Calu3 (cell line): ENCODE results near the gene PLEKHA6. TPM values are rescaled to one million over a fixed set of nuclear protein-coding genes. Genes with fewer than 3 reads are reported as not detected.

Experiments used
- BruUV-seq: library from RNA; stranded (reverse); fragments of 400-500 nt; replicated peaks from 2 replicates; lab custom pipeline; 2021; lab: Mats Ljungman, UMichigan
- CTCF ChIA-PET: fragments of 300-600 bp; sonication (Branson Sonifier 250); formaldehyde crosslinking; loops from one replicate; lab custom pipeline; 2022; ENCODE audit warnings: antibody characterized with exemption; lab: Charles Lee
- DNase-seq: peaks from one replicate; pipeline ENCODE4 v3.0.0; 2022
- H3K27ac Mint-ChIP-seq: one replicate; pipeline ENCODE4 v1.8.0; 2022; ENCODE audit warnings: mixed read lengths; ENCODE audit not compliant: unreplicated experiment
- H3K27me3 Mint-ChIP-seq: one replicate; pipeline ENCODE4 v1.8.0; 2022; ENCODE audit warnings: mixed read lengths; ENCODE audit not compliant: unreplicated experiment
- H3K36me3 Mint-ChIP-seq: one replicate; pipeline ENCODE4 v1.8.0; 2022; ENCODE audit warnings: mild to moderate bottlenecking, moderate library complexity, mixed read lengths; ENCODE audit not compliant: insufficient read depth, unreplicated experiment
- H3K4me1 Mint-ChIP-seq: one replicate; pipeline ENCODE4 v1.8.0; 2022; ENCODE audit warnings: mild to moderate bottlenecking, low read depth, mixed read lengths; ENCODE audit not compliant: unreplicated experiment
- H3K4me3 Mint-ChIP-seq: one replicate; pipeline ENCODE4 v1.8.0; 2022; ENCODE audit warnings: mild to moderate bottlenecking, low read depth, moderate library complexity, mixed read lengths; ENCODE audit not compliant: unreplicated experiment
- H3K9me3 Mint-ChIP-seq: one replicate; pipeline ENCODE4 v1.8.0; 2022; ENCODE audit warnings: low read depth, mixed read lengths; ENCODE audit not compliant: unreplicated experiment
- CTCF ChIP-seq: fragments of 200-600 bp; IDR thresholded peaks from one replicate; pipeline ENCODE4 v1.8.0; 2022; ENCODE audit warnings: antibody characterized with exemption; ENCODE audit not compliant: unreplicated experiment
- intact Hi-C: fragments of 100-400 bp; cut with micrococcal nuclease; formaldehyde crosslinking; loops from one replicate; pipeline ENCODE4 v1.10.0; 2022; ENCODE audit not compliant: unreplicated experiment
- total RNA-seq: library from RNA; stranded (reverse); gene quantifications from 2 replicates; pipeline ENCODE4 v1.2.3, GENCODE V29; 2022

PLEKHA6 gene
- total RNA-seq, 1 experiment from 2014 or later: 101 TPM

DNA sequence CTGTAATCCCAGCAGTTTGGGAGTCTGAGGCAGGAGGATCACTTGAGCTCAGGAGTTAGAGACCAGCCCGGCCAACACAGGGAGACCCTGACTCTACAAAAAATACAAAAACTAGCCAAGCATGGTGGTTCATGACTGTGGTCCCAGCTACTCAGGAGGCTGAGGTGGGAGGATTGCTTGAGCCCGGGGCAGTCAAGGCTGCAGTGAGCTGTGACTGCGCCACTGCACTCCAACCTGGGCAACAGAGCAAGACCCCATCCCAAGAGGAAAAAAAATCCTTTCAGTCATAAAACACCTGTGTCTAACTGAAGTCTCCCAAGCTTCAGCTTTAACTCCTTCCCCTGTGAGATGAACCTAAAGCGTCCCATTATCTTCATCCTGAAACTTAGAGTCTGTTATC is 112.9 kb downstream of the PLEKHA6 start:
- DNase-seq: no peak
- intact Hi-C loops: no loop called here
- H3K27ac Mint-ChIP-seq: no peak overlapping the region
- H3K4me3 Mint-ChIP-seq: no peak overlapping the region
- H3K4me1 Mint-ChIP-seq: no peaks in the 10 kb centered on the region
- no peaks in the 10 kb centered on the region for H3K27me3 Mint-ChIP-seq
- peaks cover 63% of the 10 kb centered on the region for H3K36me3 Mint-ChIP-seq
- TF ChIP-seq CTCF: no peak
- H3K9me3 Mint-ChIP-seq: no peaks in the 10 kb centered on the region
- CTCF ChIA-PET: interaction anchor here (1.3 kb wide), 1 partner anchor 117 kb away, joined by 3 read pairs; no protein-coding TSS in a partner anchor
- BruUV-seq: no TSS peak

DNA sequence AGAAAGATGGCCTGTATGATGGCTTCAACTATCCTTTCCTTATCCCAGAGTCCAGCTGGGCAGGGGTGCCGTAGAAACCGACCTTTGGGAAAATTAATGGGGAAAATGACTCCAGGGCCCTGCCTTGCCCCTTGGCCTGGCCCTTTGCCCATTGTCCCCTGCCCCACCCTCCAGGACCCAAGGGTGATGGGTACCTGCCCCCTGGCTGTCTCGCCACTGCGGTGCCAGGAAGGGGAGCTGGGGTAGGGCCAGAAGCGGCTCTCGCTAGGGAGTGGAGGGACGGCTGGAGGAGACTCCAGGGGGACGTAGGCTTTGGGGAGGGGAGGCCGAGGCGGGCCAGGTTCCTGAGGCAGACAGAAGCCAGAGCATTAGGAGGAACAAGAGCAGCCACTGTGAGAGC is 116.8 kb downstream of the PLEKHA6 start:
- H3K27me3 Mint-ChIP-seq: no peaks in the 10 kb centered on the region
- no peak for TF ChIP-seq CTCF
- no peak overlapping the region for H3K4me3 Mint-ChIP-seq
- intact Hi-C loops: no loop called here
- no peaks in the 10 kb centered on the region for H3K9me3 Mint-ChIP-seq
- no TSS peak for BruUV-seq
- H3K36me3 Mint-ChIP-seq: peaks cover 49% of the 10 kb centered on the region
- CTCF ChIA-PET: no interaction called here
- H3K4me1 Mint-ChIP-seq: no peaks in the 10 kb centered on the region
- no peak overlapping the region for H3K27ac Mint-ChIP-seq
- DNase-seq: no peak

DNA sequence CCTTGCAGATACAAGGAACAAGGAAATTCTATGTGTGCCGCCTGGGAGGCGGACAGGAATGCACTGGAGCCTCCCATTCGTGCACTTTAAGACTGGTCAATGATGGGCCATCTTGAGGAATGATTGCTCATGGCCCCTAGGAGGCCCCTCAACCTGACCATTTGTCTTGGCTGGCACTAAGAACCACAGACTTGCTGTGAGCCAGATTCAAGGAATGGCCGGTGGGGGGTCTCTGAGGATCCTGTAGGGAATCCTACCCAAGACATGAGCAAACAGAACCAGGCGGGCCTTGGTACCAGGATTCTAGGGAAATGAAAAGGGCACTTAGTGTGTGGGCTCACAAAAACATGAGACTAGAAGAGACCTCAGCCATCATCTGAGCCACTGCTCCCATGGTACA is 117.8 kb downstream of the PLEKHA6 start:
- no peak for TF ChIP-seq CTCF
- DNase-seq: no peak
- no peaks in the 10 kb centered on the region for H3K9me3 Mint-ChIP-seq
- peaks cover 45% of the 10 kb centered on the region for H3K36me3 Mint-ChIP-seq
- no peaks in the 10 kb centered on the region for H3K27me3 Mint-ChIP-seq
- H3K27ac Mint-ChIP-seq: no peak overlapping the region
- intact Hi-C loops: no loop called here
- H3K4me3 Mint-ChIP-seq: no peak overlapping the region
- CTCF ChIA-PET: no interaction called here
- BruUV-seq: no TSS peak
- H3K4me1 Mint-ChIP-seq: no peaks in the 10 kb centered on the region

DNA sequence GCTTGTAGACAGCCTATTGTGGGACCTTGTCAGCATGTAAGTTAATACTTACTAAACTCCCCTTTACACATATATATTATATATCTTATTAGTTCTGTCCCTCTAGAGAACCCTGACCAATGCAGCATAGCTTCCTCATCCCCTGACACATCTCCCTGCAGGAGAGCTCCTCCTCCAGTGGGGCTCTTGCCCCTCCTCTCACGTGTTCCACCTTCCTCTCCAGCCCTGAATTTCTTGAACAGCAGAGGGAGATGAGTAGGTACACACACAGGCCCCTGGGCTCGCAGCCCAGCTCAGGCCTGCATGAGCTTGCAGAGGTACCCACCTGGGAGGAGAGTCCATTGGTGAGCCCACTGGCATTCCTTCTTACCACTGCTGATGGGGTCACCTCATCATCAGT is 118.7 kb downstream of the PLEKHA6 start:
- TF ChIP-seq CTCF: no peak
- Mint-ChIP-seq H3K36me3 (peaks cover 37% of the 10 kb centered on the region), H3K4me3 (no peak overlapping the region), H3K9me3 (no peaks in the 10 kb centered on the region), H3K4me1 (no peaks in the 10 kb centered on the region), H3K27me3 (no peaks in the 10 kb centered on the region), H3K27ac (no peak overlapping the region)
- DNase-seq: no peak
- intact Hi-C loops: no loop called here
- BruUV-seq: no TSS peak
- CTCF ChIA-PET: interaction anchor here (0.6 to 0.9 kb wide), 2 partner anchors 123 to 275 kb away, joined by 3 read pairs; partner anchors contain the start of gene MDM4
